GM18499 (cell line): ENCODE results near the gene BBS2.

ENCODE experiments used
- ATAC-seq: cut with Tn5 transposase; IDR thresholded peaks from one replicate; pipeline ENCODE4 v1.9.1; 2021; ENCODE audit warnings: moderate number of reproducible peaks; ENCODE audit not compliant: insufficient read depth, unreplicated experiment

Gene BBS2, protein sequence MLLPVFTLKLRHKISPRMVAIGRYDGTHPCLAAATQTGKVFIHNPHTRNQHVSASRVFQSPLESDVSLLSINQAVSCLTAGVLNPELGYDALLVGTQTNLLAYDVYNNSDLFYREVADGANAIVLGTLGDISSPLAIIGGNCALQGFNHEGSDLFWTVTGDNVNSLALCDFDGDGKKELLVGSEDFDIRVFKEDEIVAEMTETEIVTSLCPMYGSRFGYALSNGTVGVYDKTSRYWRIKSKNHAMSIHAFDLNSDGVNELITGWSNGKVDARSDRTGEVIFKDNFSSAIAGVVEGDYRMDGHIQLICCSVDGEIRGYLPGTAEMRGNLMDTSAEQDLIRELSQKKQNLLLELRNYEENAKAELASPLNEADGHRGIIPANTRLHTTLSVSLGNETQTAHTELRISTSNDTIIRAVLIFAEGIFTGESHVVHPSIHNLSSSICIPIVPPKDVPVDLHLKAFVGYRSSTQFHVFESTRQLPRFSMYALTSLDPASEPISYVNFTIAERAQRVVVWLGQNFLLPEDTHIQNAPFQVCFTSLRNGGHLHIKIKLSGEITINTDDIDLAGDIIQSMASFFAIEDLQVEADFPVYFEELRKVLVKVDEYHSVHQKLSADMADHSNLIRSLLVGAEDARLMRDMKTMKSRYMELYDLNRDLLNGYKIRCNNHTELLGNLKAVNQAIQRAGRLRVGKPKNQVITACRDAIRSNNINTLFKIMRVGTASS

DNA sequence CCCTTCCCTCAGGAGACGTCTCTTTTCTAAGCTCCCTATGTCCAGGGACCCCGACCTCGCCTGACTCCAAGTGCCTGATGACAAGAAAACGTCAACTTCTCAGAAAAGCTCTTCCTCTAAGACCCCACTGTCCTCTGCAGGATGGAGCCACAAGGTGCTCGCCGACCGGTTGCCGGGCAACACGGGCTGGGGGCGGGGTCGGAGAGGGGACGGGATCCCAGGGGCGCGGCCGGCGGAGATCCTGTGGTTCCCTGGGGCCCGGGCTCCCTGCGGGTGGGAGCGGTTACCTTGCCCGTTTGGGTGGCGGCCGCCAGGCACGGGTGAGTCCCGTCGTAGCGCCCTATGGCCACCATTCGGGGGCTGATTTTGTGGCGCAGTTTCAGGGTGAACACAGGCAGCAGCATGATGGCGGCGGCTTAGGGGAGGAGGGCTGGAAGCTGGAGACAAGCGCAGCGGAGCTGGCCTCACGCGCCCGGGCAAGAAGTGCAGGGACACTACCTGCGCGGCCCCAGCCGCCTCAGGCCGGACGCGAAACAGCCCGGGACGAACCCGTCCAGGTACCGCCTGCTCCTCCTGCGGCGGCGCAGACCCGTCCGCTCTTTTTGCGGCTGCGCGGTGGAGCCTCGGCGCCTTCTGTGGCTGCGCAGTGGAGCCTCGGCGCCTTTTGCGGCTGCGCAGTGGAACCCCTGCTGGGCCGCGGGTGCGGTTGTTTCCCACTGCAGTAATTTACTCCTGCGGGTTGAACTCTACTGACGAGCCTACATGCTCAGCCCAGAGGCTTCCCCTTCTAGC is at the start of gene BBS2:
Gene BBS2, minus strand, starts transcription at position 566 of the 792 bp plus-strand sequence. Its CDS starts 162 bp downstream, at position 404.
- ATAC-seq: peak; percentile 43

DNA sequence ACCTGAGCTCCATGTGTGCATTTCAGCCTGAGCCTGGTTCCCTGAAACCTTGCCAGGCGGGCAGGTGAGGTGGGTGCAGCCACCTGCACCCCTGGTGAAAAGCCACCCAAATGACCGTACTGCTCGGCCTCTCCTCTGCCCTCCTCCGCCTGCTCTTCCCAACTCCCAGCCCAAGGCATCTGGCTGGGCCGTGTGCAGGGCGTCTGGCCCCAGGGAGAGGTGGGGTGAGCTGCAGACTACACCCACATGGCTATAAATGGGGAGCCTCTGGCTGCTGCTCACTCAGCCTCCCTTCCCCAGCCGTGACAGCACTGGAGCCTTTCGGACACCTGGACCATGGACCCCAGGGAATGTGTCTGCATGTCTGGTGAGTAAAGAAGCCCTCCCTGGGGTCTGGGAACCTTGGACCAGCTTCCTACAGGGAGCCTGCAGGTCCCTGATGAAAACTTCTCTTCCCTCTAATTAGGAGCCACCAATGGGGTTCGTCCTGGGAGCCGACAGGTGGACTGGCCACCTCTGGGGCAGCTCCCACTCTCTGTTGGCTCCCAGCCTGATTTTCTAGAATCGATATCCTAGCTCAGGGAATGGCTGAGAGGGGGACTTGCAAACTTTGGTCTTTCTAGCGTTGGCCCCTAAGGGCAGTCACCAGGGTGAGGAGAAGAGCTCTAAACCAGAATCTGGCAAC is 45.1 kb upstream of the BBS2 start, which contains the start of gene MT4:
Gene MT4, plus strand, starts transcription at position 281 of the 685 bp plus-strand sequence. Its CDS starts 56 bp downstream, at position 337.
- ATAC-seq: no peak

DNA sequence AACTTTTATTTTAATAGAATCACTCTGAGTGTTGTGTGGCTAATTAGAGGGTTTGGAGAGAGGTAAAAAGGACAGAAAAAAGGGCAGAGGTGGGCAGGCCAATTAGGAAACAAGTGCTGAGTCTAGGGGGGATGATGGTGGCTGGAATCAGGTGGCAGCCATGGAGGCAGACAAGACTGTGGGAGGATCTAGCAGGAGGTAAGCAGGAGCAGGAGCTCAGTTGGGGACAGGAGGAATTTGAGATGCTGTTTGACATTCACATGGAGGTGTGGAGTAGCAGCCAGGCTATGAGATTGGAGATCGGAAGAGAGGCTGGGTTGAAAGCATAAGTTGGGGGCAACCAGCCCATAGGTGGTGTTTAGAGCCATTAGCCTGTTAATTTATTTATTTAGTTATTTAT is 41.3 kb upstream of the BBS2 start:
- no peak for ATAC-seq

DNA sequence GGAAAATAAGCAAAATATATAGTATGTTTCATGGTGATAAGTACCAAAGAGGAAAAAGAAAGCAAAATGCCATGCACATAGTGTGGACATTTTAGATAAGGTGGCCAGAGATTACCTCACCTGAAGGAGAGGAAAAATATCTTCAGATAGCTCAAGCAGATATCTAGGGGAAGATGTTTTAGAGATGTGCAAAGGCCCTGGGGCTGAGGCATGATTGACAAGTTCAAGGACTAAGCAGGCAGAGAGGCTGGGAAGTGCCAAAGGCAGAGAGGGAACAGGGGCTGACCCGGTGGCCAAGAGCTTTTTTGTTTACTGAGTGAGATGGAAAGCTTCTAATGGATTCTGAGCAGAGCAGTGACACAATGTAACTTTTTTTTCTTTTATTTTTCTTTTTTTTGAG is 40.6 kb upstream of the BBS2 start:
- no peak for ATAC-seq

DNA sequence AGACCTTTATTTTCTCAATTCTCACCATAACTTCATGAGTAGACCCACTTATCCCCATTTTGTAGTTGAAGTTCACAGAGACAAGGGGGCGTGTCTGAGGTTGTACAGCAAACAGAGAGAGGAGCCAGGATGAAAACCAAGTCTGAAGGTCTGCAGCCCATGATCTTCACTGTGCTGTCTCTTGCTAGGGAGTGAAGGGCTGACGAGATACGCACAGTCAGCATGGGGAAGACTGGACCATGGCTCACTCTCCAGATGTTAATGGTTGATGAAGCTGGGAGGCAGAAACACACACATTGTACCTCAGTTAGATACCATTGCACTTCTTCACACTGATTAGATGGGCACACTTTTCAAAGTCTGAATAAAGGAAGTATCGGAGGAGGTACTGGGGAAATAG is 39.3 kb upstream of the BBS2 start:
- no peak for ATAC-seq

DNA sequence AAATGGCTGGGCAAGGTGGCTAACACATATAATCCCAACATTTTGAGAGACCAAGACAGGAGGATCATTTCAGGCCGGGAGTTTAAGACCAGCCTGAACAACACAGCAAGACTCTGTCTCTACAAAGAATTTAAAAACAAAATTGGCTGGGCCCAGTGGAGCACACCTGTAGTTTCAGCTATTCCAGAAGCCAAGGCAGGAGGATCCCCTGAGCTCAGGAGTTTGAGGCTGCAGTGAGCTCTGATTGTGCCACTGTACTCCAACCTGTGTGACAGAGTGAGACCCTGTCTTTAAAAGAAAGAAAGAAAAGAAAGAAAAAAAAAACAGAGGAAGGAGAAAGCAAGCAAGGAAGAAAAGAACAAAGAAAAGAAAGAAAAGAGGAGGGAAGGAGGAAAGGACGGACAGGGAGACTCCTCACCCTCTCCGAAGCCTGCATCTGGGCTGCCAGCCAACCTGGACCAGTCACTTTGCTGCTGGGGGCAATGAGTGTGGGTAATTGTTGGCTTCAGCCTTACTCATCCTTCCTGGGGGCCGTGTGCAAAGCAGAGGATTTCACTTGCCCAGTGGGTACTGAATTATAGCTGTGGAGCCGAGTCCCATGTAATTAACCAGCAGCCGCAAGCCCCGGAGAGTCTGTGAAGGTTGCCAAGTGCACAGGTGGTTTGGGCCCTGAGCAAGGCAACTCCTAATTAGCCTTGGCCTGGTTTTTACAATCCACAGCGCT is 38.4 kb upstream of the BBS2 start:
- no peak for ATAC-seq

DNA sequence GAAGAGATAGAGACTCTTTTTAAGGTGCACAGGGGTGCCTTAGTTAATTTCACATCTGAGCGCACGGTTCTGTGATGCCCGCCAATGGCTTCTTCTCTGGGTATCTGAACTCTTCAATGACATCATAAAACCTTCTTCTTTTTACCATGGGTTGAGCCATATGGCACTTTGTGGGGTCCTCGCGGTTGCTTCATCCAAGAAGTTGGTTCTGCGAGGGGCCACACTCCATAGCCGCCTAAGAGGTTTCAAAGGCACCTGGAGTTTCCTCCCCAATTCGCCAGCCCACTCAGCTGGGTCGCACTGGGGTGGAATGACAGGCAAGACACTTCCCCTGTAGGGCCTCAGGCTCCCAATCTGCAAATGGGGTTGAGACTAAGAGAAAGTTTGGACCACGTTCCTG is 34.6 kb upstream of the BBS2 start:
- ATAC-seq: no peak

DNA sequence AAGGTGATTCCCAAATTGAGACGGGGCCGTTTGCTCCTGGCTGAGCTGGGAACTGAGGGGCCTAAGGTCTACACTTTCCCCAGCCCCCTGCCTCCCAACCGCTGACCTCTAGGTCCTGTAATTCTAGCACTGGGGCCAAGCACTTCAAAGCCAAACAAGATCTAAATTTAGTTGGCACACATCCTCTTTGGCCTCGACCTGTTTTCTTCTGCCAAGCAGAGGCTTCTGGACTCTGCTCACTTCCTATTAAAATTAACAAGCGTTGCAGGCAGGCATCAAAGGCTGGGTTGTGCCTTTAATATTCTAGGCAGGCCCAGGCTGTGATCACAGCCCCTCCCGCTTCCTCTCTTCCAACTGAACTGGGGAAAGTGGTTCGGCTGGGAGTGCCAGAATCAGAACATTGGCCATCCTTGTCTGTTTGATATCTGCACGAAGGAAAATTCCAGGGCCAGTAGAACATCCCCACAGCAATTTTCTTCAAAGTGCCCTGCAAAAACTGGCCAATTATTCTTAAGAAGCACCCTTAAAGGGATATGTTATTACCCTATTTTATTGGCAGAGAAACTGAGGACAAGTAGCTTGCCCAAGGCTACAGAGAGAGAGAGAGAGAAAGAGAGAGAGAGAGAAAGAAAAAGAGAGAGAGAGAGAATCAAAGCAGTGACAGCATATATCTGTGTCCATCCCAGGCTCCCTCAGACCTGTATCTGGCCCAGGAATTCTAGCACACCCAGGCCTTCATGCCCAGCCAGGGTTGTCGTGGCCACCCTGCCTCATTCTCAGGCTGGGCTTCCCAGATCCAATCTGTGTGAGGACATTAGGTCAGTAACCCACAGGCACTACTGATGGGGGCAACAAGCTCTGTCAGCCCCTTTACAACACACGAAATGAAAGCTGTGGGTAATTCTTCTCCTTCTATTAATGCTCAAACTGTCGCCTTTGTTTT is 32.2 kb upstream of the BBS2 start:
- ATAC-seq: no peak

DNA sequence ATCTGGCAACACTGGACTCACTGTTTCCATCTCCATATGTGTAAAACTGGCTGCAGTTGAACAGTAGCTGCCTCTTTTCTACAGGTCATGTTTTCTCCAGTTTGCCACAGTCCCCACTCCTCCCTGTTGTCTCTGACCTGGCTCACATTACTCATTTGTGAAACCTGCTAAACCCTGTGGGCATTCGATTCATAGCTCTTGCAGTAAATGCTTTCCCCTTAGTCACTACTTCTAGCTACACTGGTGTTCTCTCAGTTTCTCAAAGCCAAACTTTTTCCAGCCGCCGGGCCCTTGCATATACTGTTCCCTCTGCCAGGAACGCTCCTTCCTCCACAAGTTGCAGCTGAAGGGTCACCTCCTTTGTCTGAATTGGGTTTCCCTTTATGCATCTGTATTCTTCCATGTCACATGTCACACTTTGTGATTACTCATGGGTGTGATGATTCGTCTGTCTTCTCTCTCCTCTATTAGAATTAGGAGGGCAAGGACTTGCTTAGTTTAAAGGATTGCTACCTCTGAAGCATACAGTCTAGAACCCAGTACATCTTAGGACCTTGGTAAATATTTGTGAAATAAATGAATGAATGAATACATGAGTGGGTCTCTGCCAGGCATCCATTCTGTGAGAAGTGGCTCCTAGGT is 30.0 kb upstream of the BBS2 start:
- ATAC-seq: no peak

DNA sequence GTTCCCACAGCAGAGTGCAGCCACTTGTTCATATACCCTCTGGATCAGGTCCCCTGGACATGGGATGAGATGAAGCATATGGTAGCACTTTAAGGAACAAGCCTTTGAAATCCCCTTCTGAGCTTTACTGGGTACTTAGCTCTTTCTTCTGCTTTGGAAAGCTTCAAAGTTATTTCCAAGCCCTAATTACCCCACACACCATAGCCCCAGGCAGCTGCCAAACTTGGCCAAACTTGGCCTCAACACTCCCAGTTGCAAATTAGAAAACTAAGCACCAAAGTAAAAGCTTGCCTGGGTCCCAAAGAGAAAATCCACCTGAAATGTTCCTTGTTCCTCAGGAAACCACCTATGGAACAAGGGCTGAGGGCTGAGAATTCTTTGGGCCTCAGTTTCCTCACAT is 29.3 kb upstream of the BBS2 start:
- no peak for ATAC-seq

DNA sequence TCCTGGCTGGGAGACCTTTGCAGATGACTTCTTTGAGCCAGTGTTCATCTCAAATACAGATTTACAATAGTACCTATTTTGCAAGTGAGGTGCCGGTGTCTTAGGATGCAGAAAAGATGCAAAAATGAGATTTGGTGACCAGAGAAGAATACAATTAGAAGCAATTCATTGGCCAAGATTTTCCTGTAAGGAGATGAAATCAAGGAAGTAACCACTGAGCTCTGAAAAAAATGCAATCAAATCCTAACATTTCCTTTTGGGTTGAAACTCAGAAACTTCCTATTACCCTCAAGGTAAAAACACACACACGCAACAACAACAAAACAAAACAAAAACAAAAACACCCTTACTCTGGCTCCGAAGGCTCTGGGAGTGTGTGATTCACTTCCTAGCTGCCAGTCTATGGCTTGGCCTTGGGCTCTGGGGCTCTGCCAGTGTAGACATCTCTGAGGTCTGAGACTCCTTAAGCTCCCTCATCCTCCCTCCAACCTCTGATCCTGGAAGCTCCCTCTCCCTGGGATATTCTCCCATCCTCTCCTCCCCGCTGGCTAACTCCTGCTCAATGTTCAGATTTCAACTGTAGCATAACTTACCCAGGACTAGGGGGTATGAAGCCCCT is 28.2 kb upstream of the BBS2 start:
- no peak for ATAC-seq

DNA sequence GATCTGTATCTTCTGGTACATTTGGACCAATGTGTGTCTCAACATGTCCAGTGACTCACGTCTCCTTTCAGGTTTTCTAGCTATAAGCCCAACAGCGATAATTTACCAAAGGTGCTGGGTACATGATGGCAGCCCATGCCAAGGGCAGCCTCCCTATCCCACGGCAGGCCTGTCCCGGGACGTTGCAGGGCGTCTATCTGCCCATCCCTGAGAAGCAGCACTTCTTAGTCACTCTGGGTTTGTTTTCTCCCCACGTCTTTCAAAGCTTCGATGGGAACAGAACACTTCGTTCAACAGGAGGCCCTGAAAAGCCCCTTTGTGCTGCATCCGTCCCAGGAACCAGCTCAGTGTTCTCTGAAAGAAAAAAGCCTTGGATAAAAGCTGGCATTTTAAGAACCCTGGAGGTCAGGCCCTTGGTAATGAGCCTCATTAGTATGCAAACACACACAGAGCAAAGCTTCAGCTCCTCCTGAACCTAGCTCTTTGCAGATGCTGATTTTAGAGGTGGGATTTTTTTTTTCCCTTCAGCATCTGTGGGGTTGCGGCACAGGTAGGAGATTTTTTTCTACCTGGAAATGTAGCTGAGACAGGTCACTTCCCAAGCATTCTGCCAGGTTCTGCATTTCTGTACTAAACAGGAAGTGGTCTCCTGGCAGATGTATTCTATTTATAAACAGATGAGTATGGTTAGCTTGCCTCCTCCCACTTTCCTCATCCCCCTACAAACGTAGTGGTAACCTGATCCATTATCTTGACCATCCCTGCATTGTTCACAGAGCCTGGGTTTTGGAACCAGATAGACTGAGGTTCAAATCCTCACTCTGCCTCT is 27.5 kb upstream of the BBS2 start:
- ATAC-seq: no peak

DNA sequence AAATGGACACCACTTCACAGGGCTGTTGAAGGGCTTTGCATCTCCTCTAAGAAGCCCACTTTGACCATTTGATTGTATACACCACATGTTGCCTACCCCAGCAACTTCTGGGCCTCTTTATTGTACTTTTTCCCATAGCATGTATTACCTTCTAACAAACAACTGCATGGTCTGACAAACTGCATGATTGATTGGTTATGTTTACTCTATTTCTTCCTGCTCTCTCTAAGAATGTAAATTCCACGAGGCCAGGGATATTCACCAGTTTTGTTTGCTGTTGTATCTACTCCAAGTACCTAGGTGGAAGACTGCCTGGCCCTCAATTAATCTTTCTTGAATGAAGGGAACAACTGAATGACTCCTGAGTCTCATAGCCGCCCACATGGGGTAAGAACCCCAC is 22.2 kb upstream of the BBS2 start:
- ATAC-seq: no peak

DNA sequence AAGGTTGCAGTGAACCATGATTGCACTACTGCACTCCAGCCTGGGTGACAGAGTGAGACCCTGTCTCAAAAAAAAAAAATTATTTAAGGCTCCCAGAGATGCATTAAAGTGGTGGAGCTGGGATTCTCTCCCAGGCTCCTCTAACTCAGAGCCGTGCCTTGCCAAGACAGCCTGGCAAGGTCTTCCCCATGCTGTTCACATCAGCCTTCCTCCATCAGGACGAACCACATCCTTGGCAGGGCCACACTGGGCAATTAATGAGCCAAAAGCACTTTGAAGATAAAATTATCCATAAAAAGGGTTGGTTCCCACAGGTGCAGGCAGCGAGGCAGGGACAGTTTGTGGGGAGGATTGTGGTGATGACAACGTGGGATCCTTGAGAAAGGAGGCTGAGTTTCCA is 19.8 kb upstream of the BBS2 start:
- ATAC-seq: no peak

DNA sequence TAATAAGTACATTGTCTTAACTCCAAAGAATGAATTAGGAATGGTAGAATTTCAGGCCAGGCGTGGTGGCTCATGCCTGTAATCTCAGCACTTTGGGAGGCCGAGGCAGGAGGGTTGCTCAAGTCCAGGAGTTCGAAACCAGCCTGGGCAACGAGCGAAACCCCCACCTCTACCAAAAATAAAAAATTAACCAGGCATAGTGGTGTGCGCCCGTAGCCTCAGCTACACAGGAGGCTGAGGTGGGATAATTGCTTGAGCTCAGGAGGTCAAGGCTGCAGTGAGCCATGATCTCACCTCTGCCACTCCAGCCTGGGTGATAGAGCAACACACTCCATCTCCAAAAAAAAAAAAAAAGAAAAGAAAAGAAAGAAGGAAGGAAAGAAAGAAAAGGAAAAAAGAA is 18.5 kb upstream of the BBS2 start:
- ATAC-seq: no peak

DNA sequence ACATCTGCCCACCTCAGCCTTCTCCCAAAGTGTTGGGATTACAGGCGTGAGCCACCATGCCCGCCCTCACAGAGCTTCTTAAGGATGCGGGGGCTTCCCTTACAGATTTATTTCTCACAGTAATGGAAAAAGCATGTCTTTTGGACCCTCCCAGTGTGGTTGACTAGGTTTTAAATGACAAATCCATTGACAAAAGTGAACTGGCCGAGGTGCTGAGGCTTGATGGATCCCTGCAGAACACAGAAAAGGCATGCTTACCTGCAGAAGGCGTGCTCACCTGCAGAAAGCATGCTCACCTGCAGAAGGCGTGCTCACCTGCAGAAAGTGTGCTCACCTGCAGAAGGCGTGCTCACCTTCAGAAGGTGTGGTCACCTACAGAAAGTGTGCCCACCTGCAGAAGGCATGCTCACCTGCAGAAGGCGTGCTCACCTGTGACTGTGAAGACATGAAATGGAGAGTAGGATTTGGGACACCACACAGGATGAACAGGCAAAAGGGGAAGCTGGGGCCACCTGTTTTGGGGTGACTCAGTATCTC is 15.1 kb upstream of the BBS2 start:
- no peak for ATAC-seq

DNA sequence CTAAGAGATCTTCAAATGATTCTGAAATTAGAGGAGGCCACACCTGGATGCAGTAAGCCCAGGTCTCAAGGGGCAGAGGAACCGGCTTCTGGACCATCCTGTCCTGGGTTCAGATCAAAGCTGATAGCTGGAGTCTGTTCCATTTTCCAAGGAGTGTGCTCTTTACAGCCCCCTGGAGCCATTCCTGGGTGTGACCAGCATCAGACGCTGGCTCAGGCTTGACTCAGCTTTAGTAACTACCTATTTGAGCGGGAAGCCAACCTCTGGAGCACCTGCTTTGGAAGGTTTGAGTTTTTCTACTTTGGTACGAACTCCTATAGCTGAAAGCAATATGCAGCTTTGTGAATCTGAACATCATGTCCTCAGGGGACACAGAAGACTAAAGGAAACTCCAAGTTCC is 12.9 kb upstream of the BBS2 start:
- no peak for ATAC-seq
